Ureter (tissue), 1 donor: ENCODE results near the gene NRGN. TPM values are rescaled to one million over a fixed set of nuclear protein-coding genes. Genes with fewer than 3 reads are reported as not detected.

Experiments
- DNase-seq: peaks from one replicate; pipeline ENCODE4 v3.0.0-alpha.2; 2020; ENCODE audit warnings: low spot score
- total RNA-seq: library from RNA; stranded (reverse); gene quantifications from one replicate; pipeline ENCODE4 v1.2.4, GENCODE V29; 2023
- donor health status: DM: yes; HTN: yes; CAD: no.

Gene NRGN
- total RNA-seq, 1 donor from 2014 or later: 6.1 TPM

DNA sequence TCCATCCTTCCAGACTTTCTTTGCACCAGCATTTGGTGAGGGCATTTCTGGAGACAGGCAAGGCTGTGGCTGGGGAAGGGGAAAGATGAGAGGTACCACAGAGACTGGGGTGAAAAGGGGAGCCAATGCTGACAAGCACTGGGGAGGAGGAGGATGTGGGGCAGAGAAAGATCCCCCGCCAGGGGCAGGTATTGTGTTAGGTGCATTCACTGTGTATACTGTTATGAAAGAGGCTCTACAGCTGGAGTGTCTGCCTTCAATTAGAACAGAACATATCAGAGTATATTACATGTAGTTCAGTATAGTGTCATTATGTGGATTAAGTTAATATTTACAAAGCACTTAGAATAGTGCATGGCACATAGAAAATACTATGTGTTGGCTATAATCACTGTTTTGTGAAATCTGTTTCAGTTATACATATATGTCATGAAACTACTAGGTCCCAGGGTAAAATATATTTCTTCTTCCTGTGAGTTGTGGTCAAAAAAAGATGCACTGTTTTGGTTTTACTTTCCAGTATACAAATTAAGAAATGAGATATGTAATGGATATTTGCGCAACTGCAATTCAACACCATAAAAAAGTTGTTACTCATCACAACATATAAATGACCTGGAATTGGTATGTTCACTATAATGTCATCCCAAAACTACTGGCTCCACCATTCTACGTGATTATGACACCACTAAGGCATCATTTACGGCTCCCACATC lies 52.0 kb downstream of the NRGN start:
- DNase-seq: no peak

GRCh38 chr11:124793466-124794278 lies 53.9 kb downstream of the NRGN start:
- DNase-seq: no peak

GRCh38 chr11:124796312-124796711 lies 56.6 kb downstream of the NRGN start:
- DNase-seq: no peak

Other genes with a start within 250 kb of the NRGN start
- gene OR8B12, start 196.3 kb upstream of the NRGN start, total RNA-seq: not detected
- gene OR8A1, start 169.9 kb upstream of the NRGN start, total RNA-seq: not detected
- not detected for gene PANX3, start 128.5 kb upstream of the NRGN start, total RNA-seq
- 39.5 TPM for gene TBRG1, start 117.1 kb upstream of the NRGN start, total RNA-seq
- 38.8 TPM for gene SIAE, start 66.2 kb upstream of the NRGN start, total RNA-seq
- 6.3 TPM for gene SPA17, start 66.0 kb upstream of the NRGN start, total RNA-seq
- gene VSIG2, start 12.3 kb downstream of the NRGN start, total RNA-seq: 215 TPM
- 34.4 TPM for gene ESAM, start 22.3 kb downstream of the NRGN start, total RNA-seq
- 17.9 TPM for gene MSANTD2, start 60.5 kb downstream of the NRGN start, total RNA-seq
- gene ROBO3, start 125.5 kb downstream of the NRGN start, total RNA-seq: 27.4 TPM
- gene ROBO4, start 157.9 kb downstream of the NRGN start, total RNA-seq: 16.8 TPM
- not detected for gene HEPN1, start 179.3 kb downstream of the NRGN start, total RNA-seq
- 0.68 TPM for gene HEPACAM, start 196.1 kb downstream of the NRGN start, total RNA-seq
- 2.2 TPM for gene CCDC15, start 214.3 kb downstream of the NRGN start, total RNA-seq